ENCODE results near the gene PXN.

DNA sequence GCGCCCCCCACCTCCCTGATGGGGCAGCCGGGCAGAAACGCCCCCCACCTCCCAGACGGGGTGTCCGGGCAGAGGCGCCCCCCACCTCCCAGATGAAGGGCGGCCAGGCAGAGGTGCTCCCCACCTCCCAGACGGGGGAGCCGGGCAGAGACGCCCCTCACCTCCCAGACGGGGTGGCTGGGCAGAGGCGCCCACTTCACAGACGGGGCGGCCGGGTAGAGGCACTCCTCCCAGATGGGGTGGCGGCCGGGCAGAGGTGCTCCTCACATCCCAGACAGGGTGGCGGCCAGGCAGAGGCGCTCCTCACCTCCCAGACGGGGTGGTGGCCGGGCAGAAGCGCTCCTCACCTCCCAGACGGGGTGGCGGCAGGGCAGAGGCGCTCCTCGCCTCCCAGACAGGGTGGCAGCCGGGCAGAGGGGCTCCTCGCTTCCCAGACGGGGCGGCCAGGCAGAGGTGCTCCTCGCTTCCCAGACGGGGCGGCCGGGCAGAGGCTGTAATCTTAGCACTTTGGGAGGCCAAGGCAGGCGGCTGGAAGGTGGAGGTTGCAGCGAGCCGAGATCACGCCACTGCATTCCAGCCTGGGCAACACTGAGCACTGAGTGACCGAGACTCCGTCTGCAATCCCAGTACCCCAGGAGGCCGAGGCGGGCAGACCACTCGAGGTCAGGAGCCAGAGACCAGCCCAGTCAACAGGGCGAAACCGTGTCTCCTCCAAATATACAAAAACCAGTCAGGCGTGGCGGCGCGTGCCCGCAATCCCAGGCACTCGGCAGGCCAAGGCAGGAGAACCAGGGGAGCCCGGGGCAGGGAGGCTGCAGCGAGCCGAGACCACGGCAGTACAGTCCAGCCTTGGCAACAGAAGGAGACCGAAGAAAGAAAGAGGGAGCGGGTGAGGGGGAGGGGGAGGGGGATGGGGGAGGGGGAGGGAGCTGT is 12.9 kb upstream of the PXN start:
- TF ChIP-seq, protein P1, sequence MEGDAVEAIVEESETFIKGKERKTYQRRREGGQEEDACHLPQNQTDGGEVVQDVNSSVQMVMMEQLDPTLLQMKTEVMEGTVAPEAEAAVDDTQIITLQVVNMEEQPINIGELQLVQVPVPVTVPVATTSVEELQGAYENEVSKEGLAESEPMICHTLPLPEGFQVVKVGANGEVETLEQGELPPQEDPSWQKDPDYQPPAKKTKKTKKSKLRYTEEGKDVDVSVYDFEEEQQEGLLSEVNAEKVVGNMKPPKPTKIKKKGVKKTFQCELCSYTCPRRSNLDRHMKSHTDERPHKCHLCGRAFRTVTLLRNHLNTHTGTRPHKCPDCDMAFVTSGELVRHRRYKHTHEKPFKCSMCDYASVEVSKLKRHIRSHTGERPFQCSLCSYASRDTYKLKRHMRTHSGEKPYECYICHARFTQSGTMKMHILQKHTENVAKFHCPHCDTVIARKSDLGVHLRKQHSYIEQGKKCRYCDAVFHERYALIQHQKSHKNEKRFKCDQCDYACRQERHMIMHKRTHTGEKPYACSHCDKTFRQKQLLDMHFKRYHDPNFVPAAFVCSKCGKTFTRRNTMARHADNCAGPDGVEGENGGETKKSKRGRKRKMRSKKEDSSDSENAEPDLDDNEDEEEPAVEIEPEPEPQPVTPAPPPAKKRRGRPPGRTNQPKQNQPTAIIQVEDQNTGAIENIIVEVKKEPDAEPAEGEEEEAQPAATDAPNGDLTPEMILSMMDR (IDR thresholded peaks at IDR 0.05): no peak
- no peak for TF ChIP-seq POLR2A (IDR thresholded peaks at IDR 0.05)

Data from right lobe of liver (tissue), 4 donors.